HFFc6 (cell line): ENCODE results near the gene TNKS1BP1. TPM values are rescaled to one million over a fixed set of nuclear protein-coding genes. Genes with fewer than 3 reads are reported as not detected.

Experiments
- DNase-seq: peaks from one replicate; pipeline ENCODE4 v3.0.0-alpha.2; 2018
- H3K27ac Mint-ChIP-seq: 2 replicates; pipeline ENCODE4 v1.8.0; 2020; ENCODE audit warnings: mild to moderate bottlenecking, mixed read lengths
- H3K27me3 Mint-ChIP-seq: 2 replicates; pipeline ENCODE4 v1.8.0; 2021; ENCODE audit warnings: mild to moderate bottlenecking, moderate library complexity, mixed read lengths; ENCODE audit not compliant: insufficient read depth
- H3K36me3 Mint-ChIP-seq: 2 replicates; pipeline ENCODE4 v1.8.0; 2021; ENCODE audit warnings: low read depth, mixed read lengths
- H3K4me1 Mint-ChIP-seq: 2 replicates; pipeline ENCODE4 v1.8.0; 2020; ENCODE audit warnings: low read depth, mixed read lengths
- H3K4me3 Mint-ChIP-seq: 2 replicates; pipeline ENCODE4 v1.8.0; 2020; ENCODE audit warnings: mild to moderate bottlenecking, moderate library complexity, mixed read lengths
- H3K9me3 Mint-ChIP-seq: 2 replicates; pipeline ENCODE4 v1.8.0; 2020; ENCODE audit warnings: mild to moderate bottlenecking, mixed read lengths
- total RNA-seq, 6 experiments: library from RNA; stranded (reverse); fragmentation: NEBNext Ultra II Directional; extraction: Animal tissue kit (Norgen Biotek cat#: 25700); gene quantifications; 2 replicates in 1 of 6; 3 replicates in 5 of 6; pipeline ENCODE4 v1.2.3, GENCODE V29; 2021
- TF ChIP-seq, protein P1 (sequence below): fragments of 200-600 bp; sonication (generic); IDR thresholded peaks from 2 replicates; pipeline ENCODE4 v1.5.0; 2021; ENCODE audit warnings: antibody characterized with exemption, mild to moderate bottlenecking

Gene TNKS1BP1
- total RNA-seq, 6 experiments from 2014 or later = 118 to 134 (median 123) TPM

DNA sequence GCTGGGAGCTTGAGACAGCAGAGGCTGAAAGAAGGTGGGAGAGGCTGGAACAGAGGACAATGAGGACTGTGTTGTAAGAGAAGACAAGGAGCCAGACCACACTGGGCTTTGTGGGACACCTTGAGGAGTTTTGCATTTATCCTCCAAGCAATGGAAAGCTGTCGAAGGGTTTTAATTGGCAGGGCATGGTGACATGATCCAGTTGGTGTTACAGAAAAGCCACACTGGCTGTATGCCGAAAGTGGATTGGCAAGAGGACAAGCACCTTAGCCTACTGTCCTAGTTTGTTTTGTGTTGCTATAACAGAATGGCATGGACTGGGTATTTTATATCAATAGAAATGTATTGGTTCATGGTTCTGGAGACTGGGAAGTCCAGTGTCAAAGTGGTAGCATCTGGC, 73.7 kb downstream of the TNKS1BP1 start:
- Mint-ChIP-seq H3K9me3 (peaks cover 2% of the 10 kb centered on the region; the same call in 1 of the 2 replicates), H3K27me3 (peaks cover 7% of the 10 kb centered on the region), H3K4me3 (no peak overlapping the region), H3K36me3 (no peaks in the 10 kb centered on the region), H3K27ac (no peak overlapping the region), H3K4me1 (peaks cover 67% of the 10 kb centered on the region)
- no peak for DNase-seq
- TF ChIP-seq, protein P1, sequence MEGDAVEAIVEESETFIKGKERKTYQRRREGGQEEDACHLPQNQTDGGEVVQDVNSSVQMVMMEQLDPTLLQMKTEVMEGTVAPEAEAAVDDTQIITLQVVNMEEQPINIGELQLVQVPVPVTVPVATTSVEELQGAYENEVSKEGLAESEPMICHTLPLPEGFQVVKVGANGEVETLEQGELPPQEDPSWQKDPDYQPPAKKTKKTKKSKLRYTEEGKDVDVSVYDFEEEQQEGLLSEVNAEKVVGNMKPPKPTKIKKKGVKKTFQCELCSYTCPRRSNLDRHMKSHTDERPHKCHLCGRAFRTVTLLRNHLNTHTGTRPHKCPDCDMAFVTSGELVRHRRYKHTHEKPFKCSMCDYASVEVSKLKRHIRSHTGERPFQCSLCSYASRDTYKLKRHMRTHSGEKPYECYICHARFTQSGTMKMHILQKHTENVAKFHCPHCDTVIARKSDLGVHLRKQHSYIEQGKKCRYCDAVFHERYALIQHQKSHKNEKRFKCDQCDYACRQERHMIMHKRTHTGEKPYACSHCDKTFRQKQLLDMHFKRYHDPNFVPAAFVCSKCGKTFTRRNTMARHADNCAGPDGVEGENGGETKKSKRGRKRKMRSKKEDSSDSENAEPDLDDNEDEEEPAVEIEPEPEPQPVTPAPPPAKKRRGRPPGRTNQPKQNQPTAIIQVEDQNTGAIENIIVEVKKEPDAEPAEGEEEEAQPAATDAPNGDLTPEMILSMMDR = no peak

Other genes with a start within 250 kb of the TNKS1BP1 start
- gene LRRC55, start 143.0 kb downstream of the TNKS1BP1 start, total RNA-seq = not detected
- not detected for gene APLNR, start 87.7 kb downstream of the TNKS1BP1 start, total RNA-seq
- 100 to 1,000 TPM in 5 of 6 experiments, 10 to 100 TPM in 1; 84.0 to 141 (median 133) TPM for gene SSRP1, start 10.9 kb upstream of the TNKS1BP1 start, total RNA-seq
- not detected for gene P2RX3, start 13.4 kb upstream of the TNKS1BP1 start, total RNA-seq
- not detected for gene PRG3, start 56.2 kb upstream of the TNKS1BP1 start, total RNA-seq
- not detected for gene PRG2, start 65.7 kb upstream of the TNKS1BP1 start, total RNA-seq
- gene SLC43A3, start 102.2 kb upstream of the TNKS1BP1 start, total RNA-seq = 10 to 100 TPM in 4 of 6 experiments, 1 to 10 TPM in 2; 2.1 to 18.7 (median 15.8) TPM
- under 1 TPM; 0.09 to 0.66 (median 0.35) TPM for gene RTN4RL2, start 135.6 kb upstream of the TNKS1BP1 start, total RNA-seq
- 1 to 10 TPM; 3.1 to 4.7 (median 4.3) TPM for gene SLC43A1, start 190.8 kb upstream of the TNKS1BP1 start, total RNA-seq
- 10 to 100 TPM; 43.6 to 72.9 (median 58.4) TPM for gene TIMM10, start 205.8 kb upstream of the TNKS1BP1 start, total RNA-seq
- gene SMTNL1, start 212.6 kb upstream of the TNKS1BP1 start, total RNA-seq = not detected
- 10 to 100 TPM; 34.1 to 46.5 (median 43.3) TPM for gene UBE2L6, start 242.7 kb upstream of the TNKS1BP1 start, total RNA-seq